ENCODE results near the gene RNF207.

Gene RNF207

DNA sequence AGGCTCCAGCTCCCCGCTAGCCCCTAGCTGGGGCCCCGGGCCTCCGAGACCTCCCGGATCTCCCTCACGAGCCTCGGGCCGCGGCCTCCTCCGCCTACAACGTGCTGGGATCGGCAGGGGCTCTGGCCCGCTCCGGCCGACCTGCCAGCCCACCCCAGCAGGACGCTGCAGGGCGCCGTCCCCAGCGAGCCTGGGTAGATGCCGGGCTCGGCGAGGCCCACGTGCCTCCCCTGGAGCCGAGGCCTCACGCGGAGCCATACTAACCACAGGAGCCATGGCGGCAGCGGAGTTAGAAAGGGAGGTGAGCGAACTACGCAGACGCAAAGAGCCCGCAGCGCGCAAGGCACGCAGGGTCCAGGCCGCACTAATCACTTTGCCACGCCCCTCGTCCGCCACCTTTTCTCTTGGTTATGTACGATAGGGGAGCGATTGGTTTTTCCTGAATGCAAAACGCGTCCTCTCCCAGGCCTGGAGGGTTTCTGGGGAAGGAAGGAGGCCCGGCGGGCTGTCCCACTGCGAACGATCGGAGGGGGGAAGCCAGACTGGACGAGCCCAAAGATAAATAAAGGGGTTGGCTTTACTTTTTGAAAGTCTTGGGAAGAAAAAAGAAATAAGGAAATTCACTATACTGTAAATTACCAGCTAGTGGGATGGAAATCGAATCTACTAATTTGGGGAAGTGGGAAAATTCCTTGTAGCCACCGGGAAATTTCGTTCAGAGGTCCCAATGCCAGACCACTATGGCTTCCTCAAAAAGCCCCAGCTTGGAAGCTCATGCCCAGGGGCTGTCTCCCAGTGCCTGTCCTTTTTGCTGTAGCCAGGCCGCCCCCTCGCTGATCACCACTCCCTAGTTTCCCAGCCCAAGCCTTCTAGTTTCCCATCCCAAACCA lies 6.4 kb upstream of the RNF207 start, which contains the start of gene RPL22:
Gene RPL22, minus strand, starts transcription at position 298 of the 890 bp plus-strand sequence. Its CDS starts 22 bp downstream, at position 276.
- TF ChIP-seq, protein P1, sequence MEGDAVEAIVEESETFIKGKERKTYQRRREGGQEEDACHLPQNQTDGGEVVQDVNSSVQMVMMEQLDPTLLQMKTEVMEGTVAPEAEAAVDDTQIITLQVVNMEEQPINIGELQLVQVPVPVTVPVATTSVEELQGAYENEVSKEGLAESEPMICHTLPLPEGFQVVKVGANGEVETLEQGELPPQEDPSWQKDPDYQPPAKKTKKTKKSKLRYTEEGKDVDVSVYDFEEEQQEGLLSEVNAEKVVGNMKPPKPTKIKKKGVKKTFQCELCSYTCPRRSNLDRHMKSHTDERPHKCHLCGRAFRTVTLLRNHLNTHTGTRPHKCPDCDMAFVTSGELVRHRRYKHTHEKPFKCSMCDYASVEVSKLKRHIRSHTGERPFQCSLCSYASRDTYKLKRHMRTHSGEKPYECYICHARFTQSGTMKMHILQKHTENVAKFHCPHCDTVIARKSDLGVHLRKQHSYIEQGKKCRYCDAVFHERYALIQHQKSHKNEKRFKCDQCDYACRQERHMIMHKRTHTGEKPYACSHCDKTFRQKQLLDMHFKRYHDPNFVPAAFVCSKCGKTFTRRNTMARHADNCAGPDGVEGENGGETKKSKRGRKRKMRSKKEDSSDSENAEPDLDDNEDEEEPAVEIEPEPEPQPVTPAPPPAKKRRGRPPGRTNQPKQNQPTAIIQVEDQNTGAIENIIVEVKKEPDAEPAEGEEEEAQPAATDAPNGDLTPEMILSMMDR (IDR thresholded peaks at IDR 0.05; ENCODE audit: insufficient read depth, low read length): no peak
- TF ChIP-seq POLR2AphosphoS5 (IDR thresholded peaks at IDR 0.05; ENCODE audit: low read depth) (peak; percentile 96), SPI1 (IDR thresholded peaks at IDR 0.05; ENCODE audit: borderline replicate concordance, low read depth) (peak; percentile 62), GABPA (IDR thresholded peaks at IDR 0.05; ENCODE audit: low read depth) (no peak)
- TF ChIP-seq, protein P2, sequence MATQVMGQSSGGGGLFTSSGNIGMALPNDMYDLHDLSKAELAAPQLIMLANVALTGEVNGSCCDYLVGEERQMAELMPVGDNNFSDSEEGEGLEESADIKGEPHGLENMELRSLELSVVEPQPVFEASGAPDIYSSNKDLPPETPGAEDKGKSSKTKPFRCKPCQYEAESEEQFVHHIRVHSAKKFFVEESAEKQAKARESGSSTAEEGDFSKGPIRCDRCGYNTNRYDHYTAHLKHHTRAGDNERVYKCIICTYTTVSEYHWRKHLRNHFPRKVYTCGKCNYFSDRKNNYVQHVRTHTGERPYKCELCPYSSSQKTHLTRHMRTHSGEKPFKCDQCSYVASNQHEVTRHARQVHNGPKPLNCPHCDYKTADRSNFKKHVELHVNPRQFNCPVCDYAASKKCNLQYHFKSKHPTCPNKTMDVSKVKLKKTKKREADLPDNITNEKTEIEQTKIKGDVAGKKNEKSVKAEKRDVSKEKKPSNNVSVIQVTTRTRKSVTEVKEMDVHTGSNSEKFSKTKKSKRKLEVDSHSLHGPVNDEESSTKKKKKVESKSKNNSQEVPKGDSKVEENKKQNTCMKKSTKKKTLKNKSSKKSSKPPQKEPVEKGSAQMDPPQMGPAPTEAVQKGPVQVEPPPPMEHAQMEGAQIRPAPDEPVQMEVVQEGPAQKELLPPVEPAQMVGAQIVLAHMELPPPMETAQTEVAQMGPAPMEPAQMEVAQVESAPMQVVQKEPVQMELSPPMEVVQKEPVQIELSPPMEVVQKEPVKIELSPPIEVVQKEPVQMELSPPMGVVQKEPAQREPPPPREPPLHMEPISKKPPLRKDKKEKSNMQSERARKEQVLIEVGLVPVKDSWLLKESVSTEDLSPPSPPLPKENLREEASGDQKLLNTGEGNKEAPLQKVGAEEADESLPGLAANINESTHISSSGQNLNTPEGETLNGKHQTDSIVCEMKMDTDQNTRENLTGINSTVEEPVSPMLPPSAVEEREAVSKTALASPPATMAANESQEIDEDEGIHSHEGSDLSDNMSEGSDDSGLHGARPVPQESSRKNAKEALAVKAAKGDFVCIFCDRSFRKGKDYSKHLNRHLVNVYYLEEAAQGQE (IDR thresholded peaks at IDR 0.05; ENCODE audit: insufficient replicate concordance, low read depth): peak; percentile 77
- Histone ChIP-seq H3K27me3 (ENCODE audit: insufficient read depth, poor library complexity, severe bottlenecking) (no peaks in the 10 kb centered on the region), H3K4me3 (replicated peaks; ENCODE audit: insufficient read depth, low read length) (peak within 1 kb of the TSS; percentile 90), H3K27ac (replicated peaks) (peak within 1 kb of the TSS; percentile 98)
- DNase-seq (ENCODE audit: low read depth in 1 of 2, low spot score in 1 of 2): peak; percentile 98 to 100

DNA sequence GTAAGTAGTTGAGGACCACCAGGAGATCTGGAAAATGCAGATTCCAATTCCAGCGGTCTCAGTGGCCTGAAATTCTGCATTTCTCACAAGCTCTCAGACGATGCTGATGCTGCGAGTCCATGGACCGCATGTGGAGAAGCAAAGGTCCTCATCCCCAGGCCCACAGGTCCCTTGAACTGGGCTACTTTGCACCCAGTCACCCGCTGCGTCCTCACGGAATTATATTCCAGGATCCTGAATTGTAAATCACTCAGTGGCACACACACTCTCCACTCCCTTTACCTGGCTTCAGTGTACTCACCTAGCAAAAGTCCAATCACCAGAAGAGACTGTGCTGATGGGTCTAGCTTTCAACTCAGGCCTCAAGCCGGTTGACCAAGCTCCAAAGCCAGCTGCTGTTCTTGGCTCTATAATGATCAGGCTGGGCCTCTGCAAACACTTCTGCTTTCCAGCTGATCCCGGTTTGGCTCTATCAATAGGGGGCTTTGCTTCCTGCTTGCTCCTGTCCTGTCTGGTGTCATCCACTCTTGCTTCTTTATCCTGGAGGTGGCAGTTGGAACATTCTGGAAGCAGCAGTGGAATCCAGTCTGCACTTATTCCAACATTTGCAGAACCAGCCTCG lies 5.6 kb upstream of the RNF207 start:
- Histone ChIP-seq H3K27ac (replicated peaks) (peak overlapping the region; percentile 98), H3K27me3 (ENCODE audit: insufficient read depth, poor library complexity, severe bottlenecking) (no peaks in the 10 kb centered on the region), H3K4me3 (replicated peaks; ENCODE audit: insufficient read depth, low read length) (peak overlapping the region; percentile 36)
- TF ChIP-seq POLR2AphosphoS5 (IDR thresholded peaks at IDR 0.05; ENCODE audit: low read depth) (no peak), SPI1 (IDR thresholded peaks at IDR 0.05; ENCODE audit: borderline replicate concordance, low read depth) (peak; percentile 61; the same call in 1 of the 2 replicates)
- TF ChIP-seq, protein P2 (IDR thresholded peaks at IDR 0.05; ENCODE audit: insufficient replicate concordance, low read depth): no peak
- TF ChIP-seq, protein P1 (IDR thresholded peaks at IDR 0.05; ENCODE audit: insufficient read depth, low read length): no peak
- peak in 1 of 2 experiments; percentile 36 for DNase-seq (ENCODE audit: low read depth in 1 of 2, low spot score in 1 of 2)

DNA sequence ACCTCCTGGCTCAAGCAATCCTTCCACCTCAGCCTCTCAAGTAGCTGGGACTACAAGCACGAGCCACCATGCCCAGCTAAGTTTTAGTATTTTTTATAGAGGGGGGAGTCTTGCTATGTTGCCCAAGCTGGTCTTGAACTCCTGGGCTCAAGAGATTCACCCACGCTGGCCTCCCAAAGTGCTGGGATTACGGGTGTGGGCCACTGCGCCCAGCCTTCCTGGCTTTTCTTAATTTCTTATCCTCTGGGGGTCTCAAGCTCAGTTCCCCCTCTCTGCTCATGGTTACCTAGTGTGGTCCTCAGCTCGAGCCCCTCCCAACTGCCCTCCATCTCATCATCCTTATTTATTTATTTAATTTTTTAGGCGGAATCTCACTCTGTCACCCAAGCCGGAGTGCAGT lies 3.7 kb upstream of the RNF207 start:
- no peak for DNase-seq (ENCODE audit: low read depth in 1 of 2, low spot score in 1 of 2)
- no peak for TF ChIP-seq POLR2AphosphoS5 (IDR thresholded peaks at IDR 0.05; ENCODE audit: low read depth)
- H3K27me3 ChIP-seq (ENCODE audit: insufficient read depth, poor library complexity, severe bottlenecking): peaks cover 18% of the 10 kb centered on the region

DNA sequence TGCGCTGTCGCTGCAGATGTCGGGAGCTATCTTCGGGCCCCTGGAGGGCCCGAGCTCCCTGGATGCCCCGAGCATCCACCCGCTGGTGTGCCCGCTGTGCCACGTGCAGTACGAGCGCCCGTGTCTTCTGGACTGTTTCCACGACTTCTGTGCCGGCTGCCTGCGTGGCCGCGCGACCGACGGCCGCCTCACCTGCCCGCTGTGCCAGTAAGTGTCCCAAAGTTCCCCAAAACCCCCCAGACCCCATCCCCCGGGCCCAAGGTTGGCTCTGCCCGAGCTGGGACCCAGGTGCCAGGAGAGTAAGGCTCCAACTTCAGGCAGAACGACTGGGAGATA lies 569 bp downstream of the RNF207 start:
- no peak for DNase-seq (ENCODE audit: low read depth in 1 of 2, low spot score in 1 of 2)
- Histone ChIP-seq H3K4me3 (replicated peaks; ENCODE audit: insufficient read depth, low read length) (no peak overlapping the region), H3K27me3 (ENCODE audit: insufficient read depth, poor library complexity, severe bottlenecking) (peaks cover 20% of the 10 kb centered on the region), H3K27ac (replicated peaks) (no peak overlapping the region)
- TF ChIP-seq SPI1 (IDR thresholded peaks at IDR 0.05; ENCODE audit: borderline replicate concordance, low read depth): no peak
- TF ChIP-seq POLR2AphosphoS5 (IDR thresholded peaks at IDR 0.05; ENCODE audit: low read depth): no peak
- TF ChIP-seq GABPA (IDR thresholded peaks at IDR 0.05; ENCODE audit: low read depth): no peak
- TF ChIP-seq, protein P1 (IDR thresholded peaks at IDR 0.05; ENCODE audit: insufficient read depth, low read length): no peak
- TF ChIP-seq, protein P2 (IDR thresholded peaks at IDR 0.05; ENCODE audit: insufficient replicate concordance, low read depth): no peak

More for the DNA sequence above, 3.7 kb upstream of the RNF207 start:
- no peak overlapping the region for H3K27ac ChIP-seq (replicated peaks)
- no peak overlapping the region for H3K4me3 ChIP-seq (replicated peaks; ENCODE audit: insufficient read depth, low read length)
